GM13977 (cell line): Measurements from ENCODE around the gene TAF3.

Experiments used
- DNase-seq: peaks from one replicate; pipeline ENCODE4 v3.0.0; 2012; ENCODE audit warnings: low spot score
- in situ Hi-C: fragments of 300-500 bp; cut with MboI; formaldehyde crosslinking; loops from one replicate; pipeline ENCODE4 v1.12.0; 2022; ENCODE audit warnings: low sequenced_read_pairs, low pct_unique_long_range_greater_than_20kb, mixed read lengths, inconsistent platforms; ENCODE audit not compliant: unreplicated experiment
- TF ChIP-seq, protein P1 (sequence below): IDR thresholded peaks from 2 replicates; pipeline ENCODE4 v1.5.1; 2012; ENCODE audit warnings: mild to moderate bottlenecking, control low read depth; ENCODE audit not compliant: insufficient read depth; ENCODE audit errors: extremely low read depth, missing control alignments

Gene TAF3

DNA sequence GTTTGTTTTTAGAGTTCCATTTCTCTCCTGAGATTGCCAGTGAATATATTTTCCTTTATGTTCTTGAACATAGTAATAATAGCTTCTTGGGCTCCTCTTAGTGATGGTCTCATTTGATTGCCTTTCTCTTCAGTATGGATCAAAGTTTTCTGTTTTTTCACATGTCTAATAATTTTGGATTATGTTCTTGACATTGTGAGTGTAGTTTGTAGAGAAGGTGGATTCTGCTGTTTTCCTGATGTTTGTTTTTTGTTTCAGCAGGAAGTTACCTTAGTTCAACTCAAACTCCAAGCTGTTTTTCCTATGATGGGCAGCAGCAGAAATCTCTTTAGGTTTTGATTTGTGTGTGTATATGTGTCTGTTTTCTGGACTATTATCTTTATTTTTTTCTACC, 43.8 kb downstream of the TAF3 start:
- in situ Hi-C loops, result no loop called here
- no peak for DNase-seq
- TF ChIP-seq, protein P1, sequence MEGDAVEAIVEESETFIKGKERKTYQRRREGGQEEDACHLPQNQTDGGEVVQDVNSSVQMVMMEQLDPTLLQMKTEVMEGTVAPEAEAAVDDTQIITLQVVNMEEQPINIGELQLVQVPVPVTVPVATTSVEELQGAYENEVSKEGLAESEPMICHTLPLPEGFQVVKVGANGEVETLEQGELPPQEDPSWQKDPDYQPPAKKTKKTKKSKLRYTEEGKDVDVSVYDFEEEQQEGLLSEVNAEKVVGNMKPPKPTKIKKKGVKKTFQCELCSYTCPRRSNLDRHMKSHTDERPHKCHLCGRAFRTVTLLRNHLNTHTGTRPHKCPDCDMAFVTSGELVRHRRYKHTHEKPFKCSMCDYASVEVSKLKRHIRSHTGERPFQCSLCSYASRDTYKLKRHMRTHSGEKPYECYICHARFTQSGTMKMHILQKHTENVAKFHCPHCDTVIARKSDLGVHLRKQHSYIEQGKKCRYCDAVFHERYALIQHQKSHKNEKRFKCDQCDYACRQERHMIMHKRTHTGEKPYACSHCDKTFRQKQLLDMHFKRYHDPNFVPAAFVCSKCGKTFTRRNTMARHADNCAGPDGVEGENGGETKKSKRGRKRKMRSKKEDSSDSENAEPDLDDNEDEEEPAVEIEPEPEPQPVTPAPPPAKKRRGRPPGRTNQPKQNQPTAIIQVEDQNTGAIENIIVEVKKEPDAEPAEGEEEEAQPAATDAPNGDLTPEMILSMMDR, result no peak

DNA sequence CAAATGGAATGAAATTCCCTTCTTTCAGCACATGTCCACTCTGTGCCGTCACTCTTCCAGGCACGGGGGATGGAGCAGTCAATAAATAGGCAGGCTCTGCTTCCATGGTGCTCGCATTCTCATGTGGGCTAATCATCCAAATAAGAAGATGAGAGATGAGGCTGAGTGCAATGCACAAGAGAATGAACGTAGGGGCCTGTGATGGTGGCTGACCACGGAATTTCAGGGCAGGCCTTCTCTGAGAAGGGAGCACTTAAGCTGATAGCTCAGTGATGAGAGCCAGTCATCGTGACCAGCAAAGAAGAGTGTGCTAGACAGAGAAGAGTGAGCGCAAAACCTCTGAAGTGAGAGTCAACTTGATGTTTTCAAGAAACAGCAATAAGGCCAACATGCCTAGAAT, 47.9 kb downstream of the TAF3 start:
- in situ Hi-C loops, result no loop called here
- TF ChIP-seq, protein P1, result no peak
- no peak for DNase-seq

DNA sequence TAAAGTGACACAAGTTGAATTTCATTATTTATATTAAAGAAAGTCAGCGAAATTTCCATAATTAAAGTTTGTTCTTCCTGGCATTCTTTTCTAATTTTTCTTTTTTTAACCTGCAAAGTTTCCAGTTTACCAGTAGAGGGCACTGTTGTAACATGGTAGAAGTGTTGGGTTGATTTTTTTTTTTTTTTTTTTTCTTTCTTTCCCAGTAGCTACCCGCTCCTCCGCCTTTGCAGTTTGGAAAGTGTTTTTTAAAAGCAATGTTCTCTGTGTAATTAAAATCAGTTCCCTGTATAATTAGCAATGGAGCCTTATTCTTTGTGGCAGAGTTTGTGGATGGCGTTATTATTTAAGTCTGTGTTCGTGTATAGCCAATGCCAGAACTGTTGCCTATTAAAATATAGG, 53.7 kb downstream of the TAF3 start:
- in situ Hi-C loops, result no loop called here

DNA sequence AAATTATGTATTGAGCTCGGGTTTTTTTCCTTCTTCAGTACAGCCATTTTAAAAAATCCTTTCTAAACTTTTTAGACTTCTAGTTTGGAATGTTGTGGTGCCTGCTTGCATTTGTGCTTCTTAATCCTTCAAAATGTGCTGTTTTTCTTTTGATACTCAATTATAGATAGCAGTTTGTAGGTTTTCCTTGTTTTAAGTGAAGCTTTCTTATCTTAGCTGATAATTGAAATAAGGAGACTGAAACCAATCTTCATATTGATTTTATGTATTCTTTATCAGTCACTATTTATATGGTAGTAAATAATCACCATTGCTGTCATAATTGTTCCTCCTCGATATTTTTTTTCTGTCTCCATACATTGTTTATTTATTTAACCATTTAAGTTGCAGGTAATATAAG, 56.6 kb downstream of the TAF3 start:
- TF ChIP-seq, protein P1, result no peak
- in situ Hi-C loops, result loop anchor here (25.0 kb wide), 1 partner anchor 1337 kb away; no protein-coding TSS in a partner anchor
- DNase-seq, result no peak

More for the DNA sequence above, 53.7 kb downstream of the TAF3 start:
- DNase-seq, result peak; percentile 11
- TF ChIP-seq, protein P1, result peak; percentile 50

DNA sequence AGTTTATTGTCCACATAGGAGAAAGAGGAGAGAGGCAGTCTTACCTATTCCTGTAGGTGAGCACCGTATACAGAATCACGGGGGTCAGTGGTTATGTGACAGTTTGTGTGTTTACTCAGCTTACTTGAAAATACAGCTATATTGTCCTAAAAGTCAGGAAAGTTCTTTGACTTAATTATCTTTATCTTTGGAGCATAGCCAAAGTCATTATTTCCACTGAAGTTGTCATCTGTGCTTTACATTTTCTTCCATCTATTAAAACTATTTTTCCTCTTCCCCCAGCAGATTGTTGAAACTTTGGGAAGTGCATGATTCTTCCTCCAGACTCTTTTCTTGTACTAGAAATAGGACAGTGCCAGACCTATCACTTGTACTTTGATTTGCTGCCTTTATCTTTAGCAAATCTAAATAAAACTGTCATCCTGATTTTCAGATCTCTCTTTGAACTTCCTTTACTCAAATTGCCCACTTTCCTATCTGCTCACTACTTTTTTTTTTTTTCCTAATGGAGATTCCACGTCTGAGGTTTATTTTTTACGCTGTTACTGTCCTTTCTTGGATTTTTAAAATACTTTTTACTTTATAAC, 58.3 kb downstream of the TAF3 start:
- in situ Hi-C loops, result loop anchor here (25.0 kb wide), 1 partner anchor 1336 kb away; no protein-coding TSS in a partner anchor
- DNase-seq, result no peak
- TF ChIP-seq, protein P1, result no peak

DNA sequence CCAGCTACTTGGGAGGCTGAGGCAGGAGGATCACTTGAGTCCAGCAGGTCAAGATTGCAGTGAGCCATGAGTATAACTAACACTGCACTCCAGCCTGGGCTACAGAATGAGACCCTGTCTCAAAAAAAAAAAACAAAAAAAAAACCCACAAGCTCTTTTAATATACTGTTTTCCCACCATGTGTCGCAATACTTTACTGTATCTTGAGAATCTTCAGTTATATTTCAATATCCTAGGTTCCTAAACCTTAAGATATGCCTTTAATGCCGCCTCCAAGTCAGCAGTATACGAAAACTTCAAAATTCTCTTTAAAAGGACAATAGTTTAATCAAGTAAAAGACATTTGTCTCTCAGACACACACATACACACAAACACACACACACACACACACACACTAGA, 62.8 kb downstream of the TAF3 start:
- TF ChIP-seq, protein P1, result no peak

More for the DNA sequence above, 62.8 kb downstream of the TAF3 start:
- in situ Hi-C loops, result loop anchor here (25.0 kb wide), 1 partner anchor 1331 kb away; no protein-coding TSS in a partner anchor
- no peak for DNase-seq
